ENCODE results near the gene RNF166.
A peak's percentile ranks its signal among the peaks of the same experiment; 100 is the strongest.
"Not testable (repeated sequence)": the region's sequence is repeated elsewhere in the genome, so short reads cannot be mapped to it uniquely, and the experiment has no call there.

RNF166 gene

DNA sequence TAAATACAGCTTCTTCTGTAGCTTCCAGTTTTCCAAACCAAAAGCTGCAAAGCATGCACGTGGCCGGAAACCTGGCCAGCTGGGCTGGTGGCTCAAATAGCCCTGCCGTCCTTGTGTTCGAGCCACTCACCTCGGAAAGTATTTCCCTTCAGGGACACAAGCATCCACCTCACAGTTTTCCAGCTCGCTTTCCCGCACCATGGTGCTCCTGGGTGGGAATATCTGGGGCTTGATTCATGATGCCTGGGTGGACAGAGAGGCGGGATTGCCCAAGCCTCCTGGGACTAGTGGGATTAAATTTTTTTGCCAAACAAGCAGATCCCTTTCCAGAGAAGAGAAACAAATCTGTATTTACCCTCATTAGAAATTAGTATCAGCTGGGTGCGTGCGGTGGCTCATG, 36.2 kb downstream of the RNF166 start:
- DNase-seq, result no peak

DNA sequence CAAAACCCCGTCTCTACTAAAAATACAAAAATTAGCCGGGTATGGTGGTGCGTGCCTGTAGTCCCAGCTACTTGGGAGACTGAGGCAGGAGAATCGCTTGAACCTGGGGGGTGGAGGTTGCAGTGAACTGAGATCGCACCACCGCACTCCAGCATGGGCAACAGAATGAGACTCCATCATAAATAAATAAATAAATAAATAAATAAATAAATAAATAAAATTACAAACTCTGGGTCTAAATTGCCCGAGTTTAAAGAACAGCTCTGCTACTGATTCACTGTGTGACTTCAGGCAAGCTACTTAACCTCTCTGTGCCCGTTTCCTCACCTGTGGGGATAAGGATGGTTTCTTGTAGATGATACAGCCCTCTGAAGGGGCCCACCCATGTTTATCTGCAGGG, 36.7 kb downstream of the RNF166 start:
- DNase-seq, result not testable (repeated sequence)

DNA sequence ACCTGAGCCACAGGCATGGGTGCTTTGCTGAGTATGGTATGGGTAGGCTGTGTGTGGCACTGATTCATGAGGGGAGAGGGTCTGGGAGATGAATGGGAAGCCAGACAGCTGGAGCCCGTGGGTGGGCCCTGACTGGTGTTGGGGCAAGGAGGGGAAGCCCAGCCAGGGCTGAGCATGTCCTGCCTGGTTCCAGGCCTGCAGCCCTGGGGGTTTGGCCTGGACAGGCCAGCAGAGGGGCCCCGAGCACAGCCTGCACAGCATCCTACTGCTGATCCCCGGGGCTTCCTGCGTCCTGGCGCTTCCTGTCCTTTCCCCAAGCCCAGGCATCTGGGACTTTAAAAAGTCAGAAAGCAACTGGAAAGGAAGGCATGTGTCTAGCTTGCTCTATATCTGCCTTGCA, 38.7 kb downstream of the RNF166 start:
- DNase-seq, result no peak

DNA sequence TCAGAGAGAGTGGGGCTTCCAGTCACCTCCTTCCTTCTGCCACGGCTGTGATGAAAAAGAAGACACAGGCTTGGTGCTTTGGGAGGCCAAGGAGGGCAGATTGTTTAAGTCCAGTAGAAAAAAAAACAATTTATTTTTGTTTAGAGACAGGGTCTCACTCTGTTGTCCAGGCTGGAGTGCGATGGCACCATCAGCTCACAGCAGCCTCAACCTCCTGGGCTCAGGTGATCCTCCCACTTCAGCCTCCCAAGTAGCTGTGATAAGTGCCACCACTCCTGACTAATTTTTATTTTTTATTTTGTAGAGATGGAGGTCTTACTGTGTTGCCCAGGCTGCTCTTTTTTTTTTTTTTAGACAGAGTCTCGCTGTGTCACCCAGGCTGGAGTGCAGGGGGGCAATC, 40.6 kb downstream of the RNF166 start:
- DNase-seq, result no peak

DNA sequence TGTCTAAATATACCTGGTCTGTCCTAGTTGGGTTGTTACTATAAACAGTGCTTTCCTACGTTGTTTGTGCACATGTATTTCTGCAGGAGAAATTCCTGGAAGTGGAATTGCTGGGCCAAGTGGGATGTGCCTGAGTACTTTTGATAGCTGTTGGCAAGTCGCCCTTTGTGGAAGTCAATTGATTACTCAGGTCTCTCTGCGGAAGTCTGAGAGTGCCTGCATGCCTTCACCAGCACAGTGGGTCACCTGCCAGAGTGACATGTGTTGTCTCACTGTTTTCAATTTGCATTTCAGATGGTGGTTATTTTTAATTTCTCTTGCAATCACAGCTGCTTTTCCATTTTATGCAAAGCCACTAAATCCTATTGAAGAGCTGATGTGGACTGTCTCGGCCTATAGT, 41.1 kb downstream of the RNF166 start:
- no peak for DNase-seq

DNA sequence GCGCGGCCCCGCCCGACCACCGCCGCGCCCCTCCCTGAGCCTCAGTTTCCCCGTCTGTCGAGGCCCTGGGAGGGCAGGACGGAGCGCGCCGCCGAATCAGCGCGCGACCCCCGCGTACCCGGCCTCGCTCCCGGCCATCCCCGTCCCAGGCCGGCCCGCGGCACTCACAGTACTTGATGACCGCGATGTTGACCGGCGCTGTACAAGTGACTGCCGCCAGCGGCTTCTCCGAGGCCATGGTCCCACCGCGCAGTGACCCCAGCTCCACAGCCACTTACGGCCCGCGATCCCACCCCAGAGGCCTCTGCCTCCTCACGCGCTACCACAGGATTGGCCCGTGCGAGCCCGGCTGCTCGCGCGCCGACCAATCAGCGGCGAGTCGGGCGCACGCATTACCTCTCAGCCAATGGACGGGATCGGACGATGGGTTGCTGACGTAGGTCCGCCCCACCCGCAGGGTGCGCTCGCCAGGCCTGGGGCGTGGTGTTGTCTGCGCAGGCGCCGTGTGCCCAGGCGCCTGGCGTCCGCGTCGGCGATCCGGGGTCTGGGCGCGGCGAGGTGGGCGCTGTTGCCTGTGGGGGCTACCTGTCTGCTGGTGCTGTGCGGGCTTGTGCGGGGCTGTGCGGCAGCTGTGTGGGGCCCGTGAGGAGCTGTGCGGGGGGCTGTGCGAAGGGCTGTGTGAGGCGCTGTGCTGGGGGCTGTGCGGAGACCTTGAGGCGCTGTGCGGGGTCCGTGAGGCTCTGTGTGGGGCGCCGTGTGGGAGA, 43.2 kb downstream of the RNF166 start, which contains the start of gene MVD:
TSS of gene MVD (minus strand) at position 249 of the 764 bp plus-strand sequence. CDS start at position 238, 11 bp downstream.
- peak; percentile 88 for DNase-seq

DNA sequence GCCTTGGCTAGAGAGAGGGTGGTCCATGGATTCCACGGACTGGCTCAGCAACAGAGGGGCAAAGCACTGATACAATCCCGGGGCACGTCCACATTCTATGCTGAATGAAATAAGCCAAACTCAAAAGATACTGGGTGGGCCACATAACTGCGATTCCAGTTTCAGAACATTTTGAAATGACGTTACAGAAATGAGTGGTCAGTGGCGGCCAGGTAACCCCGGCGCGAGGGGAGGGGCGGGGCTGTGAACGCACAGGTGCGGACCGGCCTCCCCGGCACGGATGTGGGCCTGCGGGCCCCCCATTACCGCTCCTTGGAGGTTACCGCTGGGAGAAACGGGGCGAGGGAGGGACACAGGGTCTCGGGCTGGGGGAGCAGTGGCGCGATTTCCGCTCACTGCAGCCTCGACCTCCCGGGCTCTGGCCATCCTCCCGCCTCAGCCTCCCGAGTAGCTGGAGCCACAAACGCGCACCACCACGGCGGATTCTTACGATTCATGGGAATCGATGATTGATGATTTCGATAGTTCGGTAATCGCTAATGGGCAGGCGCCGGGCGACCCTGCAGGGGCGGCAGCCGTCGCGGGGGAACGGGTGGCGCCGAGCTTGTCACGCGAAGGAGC, 43.9 kb downstream of the RNF166 start:
- no peak for DNase-seq

DNA sequence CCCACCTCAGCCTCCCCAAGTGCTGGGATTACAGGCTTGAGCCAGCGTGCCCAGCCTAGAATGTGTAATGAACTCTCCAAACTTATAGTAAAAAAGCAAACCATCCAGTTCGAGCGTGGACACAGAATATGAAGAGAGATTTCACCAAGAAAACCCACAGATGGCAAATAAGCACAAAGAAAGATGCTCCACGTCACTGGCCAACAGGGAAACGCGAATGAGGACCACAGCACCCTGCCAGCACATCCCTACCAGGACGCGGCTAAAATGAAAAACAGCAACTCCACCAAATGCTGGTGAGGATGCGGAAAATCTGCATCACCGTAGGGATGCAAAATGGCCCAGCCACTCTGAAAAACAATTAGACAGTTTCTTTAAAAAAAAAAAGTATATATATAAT, 44.7 kb downstream of the RNF166 start:
- no peak for DNase-seq

DNA sequence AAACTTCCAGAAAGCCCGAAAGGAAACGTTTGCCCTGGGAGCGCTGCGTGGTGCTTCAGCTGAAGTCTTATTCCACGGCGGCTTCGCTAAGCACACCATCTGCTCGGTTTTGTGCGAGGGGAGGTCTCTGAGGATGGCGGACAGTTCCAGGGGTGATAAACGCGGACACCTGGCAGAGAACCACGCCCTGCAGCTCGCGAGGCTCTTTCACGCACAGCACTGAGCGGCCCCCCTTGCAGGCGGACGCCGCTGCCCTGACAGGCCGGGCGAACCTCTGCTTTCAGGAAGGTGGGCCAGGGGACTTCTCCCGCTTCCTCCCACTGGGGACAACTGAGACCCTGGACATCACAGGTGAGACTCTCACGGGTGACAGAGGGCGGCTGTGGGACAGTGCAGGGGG, 47.0 kb downstream of the RNF166 start:
- no peak for DNase-seq

DNA sequence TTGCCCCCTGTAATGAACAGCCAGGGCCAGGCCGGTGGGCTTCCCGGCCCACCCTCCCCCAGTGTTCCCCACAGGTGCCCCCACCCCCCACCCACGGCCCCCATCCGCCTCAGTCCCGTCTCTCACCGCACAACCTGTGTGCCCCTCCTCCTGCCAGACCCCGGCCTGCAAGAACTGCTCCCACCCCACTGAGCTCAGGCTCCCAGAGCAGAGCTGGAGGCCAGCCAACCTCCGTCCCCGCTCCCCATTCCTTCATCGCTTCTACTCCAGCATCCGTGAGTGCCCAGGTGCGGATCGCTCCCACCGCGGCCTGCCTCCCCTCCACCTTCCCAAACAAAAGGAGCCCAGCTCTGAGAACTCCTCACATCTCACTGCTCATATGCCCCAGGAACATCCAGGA, 47.5 kb downstream of the RNF166 start:
- DNase-seq, result no peak

DNA sequence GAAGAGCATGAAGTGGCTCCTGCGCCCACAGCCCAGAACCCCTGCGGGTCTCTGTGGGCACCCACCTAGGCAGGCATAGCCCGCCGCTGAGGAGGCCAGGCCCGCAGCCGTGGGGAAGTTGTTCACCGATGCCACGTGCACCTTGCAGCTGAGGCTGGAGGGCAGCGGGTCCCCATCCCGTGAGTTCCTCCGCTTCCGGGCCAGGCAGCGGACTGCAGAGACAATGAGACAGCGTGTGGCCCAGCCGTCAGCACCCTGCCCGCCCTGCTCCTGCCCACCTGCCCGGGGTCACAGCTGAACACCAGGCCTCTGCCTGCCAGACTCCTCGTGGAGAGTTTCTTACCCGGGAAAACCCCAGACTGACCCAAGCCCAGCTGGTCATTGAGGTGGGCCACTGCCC, 48.8 kb downstream of the RNF166 start:
- DNase-seq, result no peak

DNA sequence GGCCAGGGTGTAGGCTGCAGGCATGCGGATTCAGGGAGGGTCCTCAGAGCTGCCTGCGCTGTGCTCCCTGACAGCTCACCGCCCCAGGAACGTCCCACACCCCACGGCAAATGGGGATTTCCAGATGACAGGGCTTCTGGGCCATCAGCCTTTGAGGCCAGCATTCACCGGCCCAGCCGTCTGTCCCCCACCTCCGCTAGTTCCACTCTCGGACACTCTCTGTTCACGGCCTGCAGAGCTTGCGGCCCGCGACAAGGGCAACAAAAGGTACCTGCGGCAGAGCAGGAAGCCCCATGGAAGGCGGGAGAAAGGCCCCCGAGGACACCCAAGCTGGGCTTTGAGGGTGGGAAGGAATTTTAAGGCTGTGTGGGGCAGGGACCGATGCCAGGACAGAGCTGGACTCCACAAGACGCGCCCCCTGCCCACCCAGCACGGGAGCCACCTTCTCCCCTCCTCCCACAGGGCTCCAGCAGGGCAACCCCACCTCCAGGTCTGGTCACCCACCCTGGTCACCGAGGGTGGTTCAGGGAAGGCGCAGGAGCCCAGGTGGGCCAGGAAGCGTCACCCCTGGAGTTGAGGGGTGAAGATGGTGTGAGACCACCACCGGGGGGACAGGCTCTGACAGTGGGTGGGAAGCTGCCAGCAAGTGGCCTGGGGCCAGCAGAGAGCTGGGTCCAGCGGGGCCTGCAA, 49.8 kb downstream of the RNF166 start:
- DNase-seq, result no peak

DNA sequence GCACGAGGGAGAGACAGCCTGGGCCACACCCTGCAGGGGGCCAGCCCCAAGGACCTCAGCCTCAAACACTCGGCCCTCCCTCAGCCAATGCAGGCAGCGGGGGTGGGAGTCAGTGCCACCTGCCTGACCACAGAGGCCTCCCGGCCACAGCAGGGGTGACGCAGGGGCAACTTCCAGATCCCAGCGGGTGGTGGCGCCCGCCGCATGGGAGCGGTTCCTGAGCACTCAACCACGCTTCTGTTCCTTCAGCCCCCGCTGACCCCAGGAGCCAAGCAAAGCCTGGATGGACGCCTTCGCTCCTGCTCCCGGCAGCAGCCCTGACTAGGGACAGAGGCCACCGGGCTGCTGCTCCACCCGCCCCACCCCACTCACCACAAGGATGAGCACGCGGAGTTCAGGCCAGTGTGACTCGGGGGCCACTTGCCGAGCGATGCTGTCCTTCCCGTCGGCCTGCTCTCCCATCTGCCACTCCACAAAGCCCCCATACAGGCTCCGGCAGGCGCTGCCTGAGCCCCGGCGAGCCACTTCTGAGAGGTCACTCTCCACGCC, 50.4 kb downstream of the RNF166 start:
- DNase-seq, result no peak

DNA sequence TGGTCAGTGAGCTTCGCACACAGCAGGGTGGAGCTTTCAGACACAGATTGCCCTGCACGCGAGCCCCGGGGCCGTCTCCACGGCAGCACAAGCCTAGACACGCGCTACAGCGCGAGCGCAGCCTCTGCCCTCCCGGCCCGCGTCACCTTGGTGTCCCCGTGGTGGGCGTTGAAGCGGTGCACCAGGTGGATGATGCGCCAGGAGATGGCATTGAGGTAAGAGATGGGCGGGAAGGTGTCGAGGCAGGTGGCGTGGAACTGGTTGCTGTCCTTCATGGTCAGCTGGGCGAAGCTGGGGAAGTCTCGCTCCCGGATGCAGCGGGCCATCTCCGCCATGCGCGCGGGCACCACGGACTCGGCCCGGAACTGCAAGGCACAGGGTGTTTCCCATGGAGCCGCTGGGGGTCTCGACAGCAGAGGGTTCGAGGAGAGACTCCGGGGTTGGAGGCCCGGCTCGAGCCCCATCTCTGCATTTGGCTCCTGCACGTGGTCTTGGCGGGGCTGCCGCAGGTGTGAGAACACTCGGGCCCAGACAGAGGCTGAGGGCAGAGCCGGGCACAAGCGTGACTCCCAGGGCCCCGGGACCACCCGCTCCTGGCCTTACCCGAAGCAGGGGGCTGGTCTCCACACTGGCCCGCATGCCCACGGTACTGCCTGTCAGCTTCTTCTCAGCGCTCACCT, 51.0 kb downstream of the RNF166 start:
- DNase-seq, result no peak

DNA sequence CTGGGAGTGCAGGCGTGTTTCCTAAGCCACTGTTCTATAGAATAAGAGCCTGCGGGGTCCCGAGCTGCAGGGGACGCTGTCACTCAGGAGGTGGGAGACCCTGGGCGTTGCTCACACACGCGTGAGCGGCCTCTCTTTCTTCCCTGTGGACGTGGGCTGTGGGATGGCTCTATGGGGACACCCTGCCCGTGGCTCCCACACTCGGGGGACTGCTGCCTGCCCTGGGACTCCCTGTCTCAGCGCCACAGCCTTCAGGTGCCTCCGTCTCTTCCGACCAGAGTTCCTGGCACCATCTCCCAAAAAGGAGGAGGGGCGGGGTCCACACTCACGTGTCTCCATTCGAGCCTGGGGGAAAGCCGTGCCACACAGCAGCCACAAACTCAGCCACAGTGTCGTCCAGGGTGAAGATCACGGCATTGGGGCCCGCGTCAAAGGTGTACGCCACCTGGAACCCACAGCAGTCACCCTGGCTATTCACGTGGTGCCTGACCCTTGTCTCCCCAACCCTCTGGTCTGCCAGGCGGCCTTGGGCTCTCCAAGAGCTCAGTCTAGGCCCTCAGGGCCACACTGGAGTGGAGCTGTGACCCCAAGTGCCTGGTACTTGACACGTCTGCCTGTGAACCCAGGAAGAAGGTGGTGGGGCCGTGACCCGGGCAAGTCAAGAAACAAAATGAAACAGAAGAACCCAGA, 51.7 kb downstream of the RNF166 start:
- DNase-seq, result no peak

DNA sequence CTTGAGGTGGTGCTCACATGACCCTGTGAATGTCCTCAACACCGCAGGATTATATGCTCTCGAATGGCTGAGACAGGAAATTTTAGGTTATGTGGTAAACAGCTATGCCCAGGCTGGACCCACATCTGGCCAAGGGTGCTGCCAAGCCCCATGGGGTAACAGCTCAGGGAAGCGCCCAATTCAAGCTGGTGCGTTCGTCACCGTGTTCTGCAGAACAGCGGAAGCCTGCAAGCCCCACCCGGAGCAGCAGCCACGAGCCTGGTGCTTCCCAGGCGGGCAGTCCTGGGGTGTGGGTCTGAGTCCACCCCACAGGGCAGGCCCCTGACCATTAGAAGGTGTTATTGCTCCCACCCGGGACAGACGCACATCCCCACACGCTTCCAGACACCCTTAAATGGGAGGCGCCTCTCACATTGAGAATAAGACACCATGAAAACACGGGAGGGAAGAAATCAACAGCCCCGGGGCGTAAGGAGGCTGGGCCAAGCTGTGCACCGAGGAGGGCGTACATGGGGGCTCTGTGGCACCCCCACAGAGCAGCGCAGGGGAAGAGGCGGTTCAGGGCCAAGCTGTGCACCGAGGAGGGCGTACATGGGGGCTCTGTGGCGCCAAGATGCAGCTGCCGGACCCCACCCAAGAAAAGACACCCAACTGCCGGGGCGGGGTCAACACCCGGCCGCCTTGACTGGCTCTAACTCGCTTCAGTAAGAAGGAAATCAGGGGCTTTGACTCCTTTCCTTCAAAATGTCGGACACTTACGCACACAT, 52.4 kb downstream of the RNF166 start:
- DNase-seq, result no peak

DNA sequence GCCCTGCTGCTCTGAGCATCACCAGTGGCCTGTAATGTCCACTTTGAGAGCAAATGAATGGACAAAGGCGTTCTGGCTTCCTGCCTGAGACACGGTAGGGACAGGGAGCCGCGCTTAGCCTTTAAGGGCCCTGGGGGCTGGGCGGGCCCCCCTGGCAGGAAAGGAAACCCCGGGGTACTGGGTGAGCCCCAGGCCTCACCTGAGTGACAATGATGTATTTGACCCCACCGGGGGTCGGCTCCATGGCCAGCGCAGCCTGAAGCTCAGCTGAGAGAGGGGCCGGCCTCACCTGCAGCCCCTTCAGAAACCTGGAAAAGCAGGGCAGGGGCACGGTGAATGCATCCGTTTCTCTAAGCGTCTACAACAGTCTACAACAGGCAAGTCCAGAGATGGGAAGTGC, 53.1 kb downstream of the RNF166 start:
- DNase-seq, result no peak

DNA sequence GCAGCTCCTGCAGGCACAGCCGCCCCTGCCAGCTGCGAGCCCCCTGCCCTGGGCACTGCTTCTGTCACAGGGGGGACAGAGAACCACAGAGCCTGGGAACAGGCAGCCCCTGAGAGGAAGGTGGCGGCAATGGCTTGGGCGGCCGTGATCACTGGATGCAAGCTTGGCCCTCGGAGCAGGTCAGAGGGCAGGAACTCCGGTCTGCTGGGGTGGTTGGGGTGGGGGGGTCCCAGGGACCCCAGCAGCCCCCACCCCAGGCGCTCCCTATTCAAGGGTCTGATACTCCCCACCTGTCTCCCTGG, 53.5 kb downstream of the RNF166 start:
- no peak for DNase-seq

DNA sequence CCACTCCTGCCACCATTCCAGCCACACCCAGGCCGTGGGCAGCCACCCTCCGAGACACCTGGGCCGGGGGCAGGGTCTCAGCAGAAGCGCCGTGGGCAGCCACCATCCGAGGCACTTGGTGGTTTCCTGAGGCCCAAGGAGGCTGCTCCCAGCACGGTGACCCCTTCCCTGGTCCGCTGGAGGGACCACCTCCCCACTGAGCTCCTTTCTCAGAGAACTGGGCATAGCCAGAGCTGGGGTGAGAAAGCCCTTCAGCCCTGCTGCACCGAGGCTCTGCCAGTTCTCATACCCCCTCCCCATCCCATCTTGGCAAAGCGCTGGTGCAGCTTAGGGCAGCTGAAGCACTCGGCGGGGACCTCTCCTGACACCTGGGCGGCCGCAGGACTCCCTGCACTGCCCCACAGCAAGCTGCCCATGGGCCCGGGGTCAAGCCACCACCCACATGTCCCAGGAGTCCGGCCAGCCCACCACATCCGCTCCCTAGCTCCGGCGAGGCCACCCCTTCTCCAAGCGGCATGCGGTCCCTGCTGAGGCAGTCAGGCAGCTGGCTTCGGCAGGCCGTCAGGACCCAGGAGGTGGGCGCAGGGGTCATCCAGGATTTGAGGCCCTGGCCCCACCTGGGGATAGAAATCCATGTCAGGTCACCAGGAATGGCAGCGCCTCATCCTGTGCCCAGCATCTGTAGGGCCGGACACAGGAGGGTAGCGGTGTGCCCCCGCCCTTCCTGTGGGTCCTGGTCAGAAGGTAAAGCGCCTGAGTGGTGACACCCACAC, 54.0 kb downstream of the RNF166 start:
- no peak for DNase-seq

DNA sequence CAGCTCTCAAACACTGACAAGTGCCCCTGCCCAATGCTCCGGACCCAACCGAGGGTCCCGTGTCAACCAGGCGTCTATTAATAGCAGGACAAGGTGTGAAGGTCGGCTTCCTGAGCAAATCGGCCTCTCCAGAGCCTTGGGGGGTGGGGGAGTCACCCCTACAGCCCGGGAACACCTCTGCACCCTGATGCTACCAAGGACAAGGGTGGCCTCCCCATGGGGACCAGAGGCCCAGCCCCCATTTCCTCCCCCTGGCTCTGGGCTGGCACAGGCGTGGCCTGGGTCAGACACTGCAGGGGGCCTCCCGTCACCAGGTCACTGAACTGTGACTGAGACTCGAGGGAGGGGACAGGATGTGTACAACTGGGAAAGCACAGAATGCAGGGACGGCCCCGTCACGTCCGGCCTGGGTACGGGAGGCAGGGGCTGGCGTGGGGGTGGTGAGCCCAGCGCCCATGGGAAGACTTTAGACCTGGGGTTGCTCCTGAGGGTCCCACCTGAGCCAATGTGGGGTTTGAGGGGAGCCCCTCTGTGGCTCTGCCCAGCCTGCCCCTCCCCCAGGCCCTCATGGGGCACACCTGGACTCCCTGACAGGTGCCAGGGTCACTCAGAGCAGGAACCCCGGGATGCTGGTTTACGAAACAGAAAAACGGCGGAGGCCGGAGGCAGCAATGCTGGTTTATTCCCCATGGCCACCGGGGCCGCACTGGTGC, 54.8 kb downstream of the RNF166 start:
- DNase-seq, result no peak
